DMS 273 treated with DMSO at 0.1 percent for 48 hours (cell line): ENCODE data around the gene TAS2R40.
"Not testable (repeated sequence)": the region's sequence is repeated elsewhere in the genome, so short reads cannot be mapped to it uniquely, and the experiment has no call there.

Source experiments
- DNase-seq: peaks from one replicate; lab custom pipeline; 2025; lab: John Stamatoyannopoulos, UW

Gene TAS2R40

GRCh38 chr7:143221737-143222136, at the start of gene TAS2R40:
TAS2R40 (plus strand) TSS chr7:143222037; CDS start chr7:143222079, 42 bp downstream.
- DNase-seq = no peak

DNA sequence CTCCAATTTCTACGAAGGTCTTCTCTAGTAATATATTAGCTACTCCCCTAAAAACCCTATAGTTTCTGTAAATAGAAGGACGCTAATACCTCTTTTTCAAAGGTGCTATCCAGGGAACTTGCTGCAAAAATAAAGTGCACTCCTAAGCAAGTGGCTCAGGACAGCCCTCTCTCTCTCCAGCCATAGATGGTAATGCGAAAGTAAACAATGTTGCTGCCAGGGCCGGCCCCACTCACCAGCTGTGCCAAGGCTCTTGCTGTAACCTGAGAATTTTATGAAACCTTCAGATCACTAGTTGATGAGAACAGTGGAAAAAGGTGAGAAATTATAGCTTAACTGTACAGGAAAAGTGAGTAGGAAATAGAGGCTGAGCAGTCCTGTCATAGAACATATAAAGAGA, 49.5 kb upstream of the TAS2R40 start:
- DNase-seq = peak; percentile 30

- no peak for DNase-seq
Measured at GRCh38 chr7:143176128-143176527, 45.7 kb upstream of the TAS2R40 start.

GRCh38 chr7:143177374-143178119, 44.3 kb upstream of the TAS2R40 start:
- DNase-seq = no peak

DNA sequence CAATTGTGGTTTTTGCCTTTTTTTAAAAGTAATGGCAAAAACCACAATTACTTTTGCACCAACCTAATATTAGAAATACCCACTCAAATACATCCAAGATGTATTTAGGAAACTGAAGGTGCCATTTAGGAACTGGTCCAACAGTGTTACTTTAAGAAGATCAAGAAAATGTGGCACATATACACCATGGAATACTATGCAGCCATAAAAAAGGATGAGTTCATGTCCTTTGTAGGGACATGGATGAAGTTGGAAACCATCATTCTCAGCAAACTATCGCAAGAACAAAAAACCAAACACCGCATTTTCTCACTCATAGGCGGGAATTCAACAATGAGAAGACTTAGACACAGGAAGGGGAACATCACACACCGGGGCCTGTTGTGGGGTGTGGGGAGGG, 41.1 kb upstream of the TAS2R40 start:
- not testable (repeated sequence) for DNase-seq

DNA sequence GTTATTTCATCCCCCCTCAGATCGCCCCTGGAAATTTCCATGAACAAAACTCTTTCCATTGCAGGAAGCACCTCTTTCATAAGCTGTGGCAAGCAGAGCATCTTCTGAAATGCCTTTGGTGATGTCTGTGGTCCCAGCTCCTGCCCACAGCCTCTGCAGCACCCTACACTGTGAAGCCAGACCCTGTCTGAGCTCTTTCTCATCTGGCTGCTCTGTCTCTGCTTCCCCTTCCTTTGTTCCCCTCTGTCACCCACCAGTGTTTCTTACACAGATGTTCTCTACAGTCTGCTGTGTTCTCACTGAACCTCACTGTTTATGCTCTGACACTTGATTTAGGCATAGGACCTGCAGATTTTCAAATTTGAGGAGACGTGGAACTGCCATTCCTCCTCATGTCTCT, 40.5 kb upstream of the TAS2R40 start:
- no peak for DNase-seq

DNA sequence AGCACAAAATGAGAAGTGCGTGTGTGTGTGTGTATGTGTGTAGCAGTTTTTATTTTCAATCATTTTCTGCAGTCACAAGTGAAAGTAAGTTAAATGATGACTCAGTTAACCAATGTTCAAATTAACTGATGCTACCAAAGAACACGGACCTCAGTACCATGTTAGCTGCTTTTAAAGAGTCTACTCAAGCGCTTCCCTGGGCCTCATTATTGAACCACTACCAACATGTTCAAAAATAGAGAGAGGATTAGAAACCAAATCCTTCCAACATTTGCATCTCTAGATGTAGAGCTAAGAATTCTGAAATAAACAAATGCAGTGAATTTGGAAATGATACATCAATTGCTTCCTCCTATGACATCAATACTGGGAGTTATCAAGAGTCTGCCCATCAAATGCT, 38.8 kb upstream of the TAS2R40 start, which contains the start of gene TAS2R39:
TAS2R39 (plus strand) TSS at position 396 of the 400 bp plus-strand sequence; CDS start at position 396, 0 bp downstream.
- DNase-seq = no peak

DNA sequence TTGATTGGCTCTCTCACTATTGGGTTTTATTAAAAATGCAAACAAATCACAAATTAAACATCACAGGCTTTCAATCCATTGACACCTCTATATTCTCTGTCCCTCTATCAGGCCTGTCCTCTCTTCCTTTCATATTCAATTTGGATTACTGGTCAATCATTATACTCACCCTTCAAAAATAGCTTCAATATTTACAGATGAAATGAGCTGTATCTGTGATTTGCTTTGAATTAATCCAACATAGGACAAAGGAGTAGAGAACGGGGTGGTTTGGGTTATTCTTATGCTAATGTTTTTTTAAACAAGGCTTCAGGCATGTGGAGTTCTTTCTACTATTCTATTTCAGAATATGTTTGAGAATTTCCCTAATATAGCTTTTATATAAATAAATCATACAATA, 36.3 kb upstream of the TAS2R40 start:
- DNase-seq = no peak

- no peak for DNase-seq
Measured at GRCh38 chr7:143188994-143189393, 32.8 kb upstream of the TAS2R40 start.

DNA sequence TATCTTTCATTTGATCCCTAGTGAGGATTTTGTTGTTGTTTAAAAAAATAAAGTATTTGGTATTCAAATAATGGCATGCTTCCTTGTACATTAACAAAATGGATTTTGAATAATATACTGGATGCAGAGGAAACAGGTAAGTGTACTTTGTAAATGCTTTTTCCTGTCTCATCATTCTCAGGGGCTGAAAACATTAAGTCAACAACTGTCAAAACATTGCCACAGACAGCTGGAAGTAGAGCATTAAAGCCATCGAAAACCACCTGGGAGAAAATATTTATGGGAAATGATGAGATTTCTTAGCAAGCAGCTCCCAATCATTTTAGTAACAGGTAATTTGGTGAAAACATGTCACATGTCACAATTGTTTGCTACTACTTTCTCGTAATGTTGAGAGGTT, 28.0 kb upstream of the TAS2R40 start:
- no peak for DNase-seq

DNA sequence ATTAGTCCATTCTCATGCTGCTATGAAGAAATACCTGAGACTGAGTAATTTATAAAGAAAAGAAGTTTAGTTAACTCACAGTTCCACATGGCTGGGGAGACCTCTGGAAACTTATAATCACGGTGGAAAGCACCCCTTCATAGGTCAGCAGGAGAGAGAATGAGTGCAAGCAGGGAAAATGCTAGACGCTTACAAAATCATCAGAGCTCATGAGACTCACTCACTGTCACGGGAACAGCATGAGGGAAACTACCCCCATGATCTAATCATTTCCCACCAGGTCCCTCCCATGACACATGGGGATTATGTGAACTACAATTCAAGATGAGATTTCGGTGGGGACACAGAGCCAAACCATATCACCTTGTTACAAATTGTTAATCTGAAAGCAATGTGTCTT, 22.8 kb upstream of the TAS2R40 start:
- no peak for DNase-seq

DNA sequence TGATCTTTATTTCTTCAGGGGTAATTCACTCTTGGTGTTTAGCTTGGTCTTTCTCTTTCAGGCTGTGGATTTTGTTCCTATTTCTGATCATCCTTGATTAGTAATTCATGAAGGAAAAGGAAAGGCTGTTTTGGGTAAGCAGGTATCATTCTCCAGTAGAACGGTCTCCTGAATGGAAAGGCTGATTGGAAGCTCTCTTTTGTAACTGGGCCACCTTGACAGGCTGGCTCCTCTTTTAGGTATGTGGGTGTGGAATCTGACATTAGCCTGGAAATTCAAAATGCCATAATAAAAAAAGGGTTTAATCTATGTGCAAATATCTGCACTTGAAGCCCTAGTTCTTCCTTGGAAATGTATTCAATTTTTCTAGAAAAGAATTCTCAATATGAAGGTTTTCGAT, 19.7 kb upstream of the TAS2R40 start:
- DNase-seq = no peak

- no peak for DNase-seq
Measured at GRCh38 chr7:143203386-143203785, 18.5 kb upstream of the TAS2R40 start.

- no peak for DNase-seq
Measured at GRCh38 chr7:143205560-143206293, 16.1 kb upstream of the TAS2R40 start.

GRCh38 chr7:143210541-143210940, 11.3 kb upstream of the TAS2R40 start:
- no peak for DNase-seq

GRCh38 chr7:143213478-143213877, 8.4 kb upstream of the TAS2R40 start:
- not testable (repeated sequence) for DNase-seq

DNA sequence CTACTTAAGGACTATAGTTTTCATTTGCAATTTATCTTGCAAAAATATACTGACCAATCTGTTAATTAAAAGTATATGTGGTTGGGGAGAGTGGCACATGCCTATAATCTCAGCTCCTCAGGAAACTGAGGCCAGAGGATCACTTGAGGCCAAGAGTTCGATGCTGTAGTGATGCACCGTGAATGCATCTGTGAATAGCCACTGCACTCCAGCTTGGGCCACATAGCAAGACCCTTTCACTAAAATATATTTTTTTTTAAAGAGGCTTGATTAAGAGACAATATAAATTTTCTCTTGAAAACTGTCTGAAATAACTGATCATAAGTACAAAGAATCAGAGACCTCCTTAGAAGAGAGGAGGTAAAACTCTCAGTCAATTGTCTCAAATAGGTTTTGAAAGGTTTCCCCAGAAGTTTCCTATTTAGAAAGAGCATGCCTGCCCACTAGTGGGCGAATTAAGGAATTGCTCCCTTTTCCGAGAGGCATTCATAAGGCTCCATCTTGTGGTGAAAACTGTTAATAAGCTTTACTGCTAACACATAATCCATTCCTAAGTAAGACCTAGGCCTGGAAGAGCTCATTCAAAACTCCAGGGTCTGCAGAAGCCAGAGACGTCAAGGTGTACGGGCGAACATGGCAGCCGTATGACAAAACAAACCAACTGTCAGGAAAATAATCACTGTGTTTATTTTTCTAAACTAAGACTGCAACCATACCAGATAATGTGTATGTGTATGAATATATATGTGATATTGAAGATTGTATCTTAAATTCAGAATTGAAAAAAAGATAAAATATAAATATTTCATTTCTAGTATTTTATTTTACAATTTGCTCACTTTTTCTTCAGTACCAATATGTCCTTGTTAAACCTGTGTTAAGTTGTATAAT, 6.8 kb upstream of the TAS2R40 start:
- peak; percentile 67 for DNase-seq

- no peak for DNase-seq
Measured at GRCh38 chr7:143216151-143216550, 5.7 kb upstream of the TAS2R40 start.

DNA sequence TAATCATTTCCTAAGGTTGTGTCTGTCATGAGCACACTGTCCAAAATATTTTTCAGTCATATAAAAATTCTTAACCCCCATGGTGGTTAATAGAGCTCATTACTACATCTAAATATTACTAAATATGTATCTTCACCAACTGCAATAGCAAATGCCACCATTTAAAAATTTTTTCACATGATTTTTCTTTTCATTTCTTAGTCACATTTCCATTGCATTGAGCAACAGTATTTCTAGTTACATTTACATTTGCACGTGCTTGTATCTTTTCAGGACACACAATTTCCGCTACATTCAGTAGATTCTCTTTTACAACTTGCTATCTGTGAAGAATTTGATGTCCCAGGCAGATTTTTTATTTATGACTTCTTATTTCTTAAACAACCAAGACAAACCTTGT, 5.2 kb upstream of the TAS2R40 start:
- no peak for DNase-seq

DNA sequence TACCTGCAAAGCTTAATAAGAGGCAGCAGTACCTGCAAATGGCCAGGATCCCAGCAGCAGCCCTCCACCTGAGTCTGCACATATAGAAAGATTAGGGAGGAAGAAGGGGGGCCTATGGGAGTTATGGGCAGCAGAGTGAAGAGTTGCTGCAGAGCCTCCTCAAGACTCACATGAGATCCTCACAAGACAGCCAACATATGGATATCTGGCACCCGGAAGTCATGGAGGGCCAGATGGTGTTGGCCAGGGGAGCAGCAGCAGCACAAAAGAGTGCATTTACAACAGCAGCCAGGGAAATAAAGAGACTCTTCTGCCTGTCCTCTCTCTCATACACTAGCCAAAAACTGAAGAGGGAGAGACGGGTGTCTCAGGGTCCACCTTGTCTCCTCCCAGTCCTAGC, 4.0 kb upstream of the TAS2R40 start:
- peak; percentile 9 for DNase-seq

- no peak for DNase-seq
Measured at GRCh38 chr7:143221286-143221685, 551 bp upstream of the TAS2R40 start.

GRCh38 chr7:143222782-143223181, 945 bp downstream of the TAS2R40 start:
- DNase-seq = no peak
